CD4-positive, CD25-positive, alpha-beta regulatory T cell (primary cell): ENCODE measurements around the gene MATCAP1. TPM values are rescaled to one million over a fixed set of nuclear protein-coding genes. Genes with fewer than 3 reads are reported as not detected.

ENCODE experiments used
- ATAC-seq, 2 donors: fragments of 150-1000 bp; cut with Tn5 transposase; one replicate each; pipeline ENCODE4 v1.10.0; 2021; ENCODE audit warnings: low read depth in 2 of 2, moderate number of reproducible peaks in 2 of 2, moderate library complexity in 1 of 2
- DNase-seq, 3 donors: peaks; one replicate each; pipeline versions ENCODE4 v3.0.0 to v3.0.0-alpha.2; 2012 to 2022; ENCODE audit warnings: mixed read lengths in 1 of 3
- H3K27ac ChIP-seq: one replicate; pipeline ENCODE4 v1.7.0; 2013; ENCODE audit warnings: mild to moderate bottlenecking, low read length; ENCODE audit not compliant: insufficient read depth, poor library complexity, severe bottlenecking
- H3K27me3 ChIP-seq: one replicate; pipeline ENCODE4 v1.7.0; 2013; ENCODE audit warnings: low read length; ENCODE audit not compliant: control insufficient read depth, insufficient read depth
- H3K36me3 ChIP-seq: one replicate; pipeline ENCODE4 v1.7.0; 2013; ENCODE audit warnings: mild to moderate bottlenecking, low read length, moderate library complexity; ENCODE audit not compliant: control insufficient read depth, insufficient read depth
- H3K4me1 ChIP-seq: 2 replicates; pipeline ENCODE4 v1.7.0; 2013; ENCODE audit warnings: mild to moderate bottlenecking, low read length; ENCODE audit not compliant: insufficient read depth, control insufficient read depth, poor library complexity, severe bottlenecking
- H3K4me3 ChIP-seq: one replicate; pipeline ENCODE4 v1.7.0; 2013; ENCODE audit warnings: low read depth, mild to moderate bottlenecking, low read length, moderate library complexity
- H3K9me3 ChIP-seq, 2 experiments: 1 replicate in 1 of 2; 2 replicates in 1 of 2; pipeline ENCODE4 v1.7.0; 2013; ENCODE audit warnings: low read length in 2 of 2, mild to moderate bottlenecking in 1 of 2, moderate library complexity in 1 of 2; ENCODE audit not compliant: control insufficient read depth in 2 of 2
- H3K27ac Mint-ChIP-seq, 3 donors: one replicate each; pipeline ENCODE4 v1.8.0; 2020 to 2022; ENCODE audit warnings: mild to moderate bottlenecking in 3 of 3, mixed read lengths in 3 of 3, moderate library complexity in 2 of 3
- H3K27me3 Mint-ChIP-seq: one replicate; pipeline ENCODE4 v1.8.0; 2022; ENCODE audit warnings: mild to moderate bottlenecking, mixed read lengths
- H3K36me3 Mint-ChIP-seq: one replicate; pipeline ENCODE4 v1.8.0; 2020; ENCODE audit warnings: mixed read lengths
- H3K4me1 Mint-ChIP-seq, 4 donors: one replicate each; pipeline ENCODE4 v1.8.0; 2020 to 2022; ENCODE audit warnings: mixed read lengths in 4 of 4, mild to moderate bottlenecking in 1 of 4
- H3K4me3 Mint-ChIP-seq, 4 donors: one replicate each; pipeline ENCODE4 v1.8.0; 2020 to 2022; ENCODE audit warnings: mild to moderate bottlenecking in 4 of 4, mixed read lengths in 4 of 4, moderate library complexity in 3 of 4
- H3K9me3 Mint-ChIP-seq, 7 donors: one replicate each; pipeline ENCODE4 v1.8.0; 2020 to 2022; ENCODE audit warnings: mixed read lengths in 7 of 7, mild to moderate bottlenecking in 3 of 7, moderate library complexity in 2 of 7
- polyA plus RNA-seq, 4 donors: library from polyadenylated mRNA; unstranded; fragments of 300-500 nt; fragmentation: Illumina TruSeq; gene quantifications; one replicate each; pipeline ENCODE4 v1.2.3, GENCODE V29; 2021
- total RNA-seq: library from RNA; stranded (reverse); gene quantifications from one replicate; pipeline ENCODE4 v1.2.3, GENCODE V29; 2022

The MATCAP1 gene
- total and polyA plus RNA-seq, 5 donors from 2014 or later: 0.80 to 19.6 TPM; not detected in 3

DNA sequence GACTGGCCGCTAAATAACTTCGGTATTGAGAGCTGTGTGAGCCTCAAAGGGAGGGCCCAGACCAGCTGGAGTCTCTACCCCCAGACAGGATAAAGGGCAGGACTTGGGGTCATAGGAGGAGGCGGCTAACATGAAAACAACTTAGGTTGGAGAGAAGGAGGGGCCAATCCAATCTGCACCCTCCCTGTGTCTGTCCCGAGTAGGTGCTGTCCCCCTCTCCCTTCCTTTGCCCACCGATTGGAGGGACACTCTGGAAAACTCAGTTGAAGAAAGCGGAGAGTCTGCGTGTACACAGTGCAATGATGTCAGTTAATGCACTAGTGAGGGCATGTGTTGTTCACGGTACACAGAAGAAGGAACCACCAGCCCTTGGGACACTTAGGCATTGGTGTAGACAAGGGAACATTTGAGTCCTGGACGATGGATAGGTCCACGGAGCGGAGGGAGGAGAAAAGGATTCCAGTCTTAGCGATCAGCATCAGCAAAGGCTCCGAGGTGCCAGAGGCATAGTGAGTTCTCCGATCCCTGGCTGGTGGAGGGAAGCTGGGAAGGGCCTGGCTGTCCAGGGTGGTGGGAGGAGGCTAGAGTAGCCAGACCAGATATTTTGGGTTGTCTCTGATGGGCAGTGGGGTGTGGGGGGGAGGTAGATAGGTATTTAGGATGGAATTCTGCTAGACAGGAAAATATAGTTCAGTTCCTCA, 12.7 kb downstream of the MATCAP1 start:
- no peaks in the 10 kb centered on the region for H3K36me3 Mint-ChIP-seq
- H3K27ac ChIP-seq: no peak overlapping the region
- H3K27me3 Mint-ChIP-seq: peaks cover 80% of the 10 kb centered on the region
- H3K27me3 ChIP-seq: peaks cover 28% of the 10 kb centered on the region
- no peaks in the 10 kb centered on the region for H3K36me3 ChIP-seq
- no peak overlapping the region for H3K4me3 ChIP-seq
- H3K27ac Mint-ChIP-seq: peak overlapping the region in 1 of 3 donors; percentile 26
- peaks cover 32% of the 10 kb centered on the region for H3K4me1 ChIP-seq
- no peak for ATAC-seq
- peak overlapping the region in 1 of 4 donors; percentile 6 for H3K4me3 Mint-ChIP-seq
- peaks cover 5 to 30% (median 15%) of the 10 kb centered on the region in 4 donors for H3K4me1 Mint-ChIP-seq
- H3K9me3 ChIP-seq: no peaks in the 10 kb centered on the region
- peaks cover 0 to 2% (median 0%) of the 10 kb centered on the region in 7 donors for H3K9me3 Mint-ChIP-seq
- DNase-seq: no peak

GRCh38 chr16:67170168-67170948, 13.4 kb downstream of the MATCAP1 start, which contains the start of gene NOL3:
Gene NOL3 (plus strand): TSS chr16:67170538.
- Histone ChIP-seq H3K4me3 (no peak within 1 kb of the TSS), H3K4me1 (peaks cover 40% of the 10 kb centered on the region), H3K9me3 (no peaks in the 10 kb centered on the region), H3K27me3 (peaks cover 28% of the 10 kb centered on the region), H3K27ac (no peak within 1 kb of the TSS), H3K36me3 (no peaks in the 10 kb centered on the region)
- peak within 1 kb of the TSS; percentile 5 to 38 (median 10) for H3K4me3 Mint-ChIP-seq
- DNase-seq: peak in 1 of 3 donors; percentile 62
- peaks cover 75% of the 10 kb centered on the region for H3K27me3 Mint-ChIP-seq
- no peak for ATAC-seq
- peaks cover 5 to 31% (median 14%) of the 10 kb centered on the region in 4 donors for H3K4me1 Mint-ChIP-seq
- H3K9me3 Mint-ChIP-seq: peaks cover 0 to 2% (median 0%) of the 10 kb centered on the region in 7 donors
- peak within 1 kb of the TSS in 1 of 3 donors; percentile 26 for H3K27ac Mint-ChIP-seq
- H3K36me3 Mint-ChIP-seq: no peaks in the 10 kb centered on the region

GRCh38 chr16:67169642-67170167, 14.1 kb downstream of the MATCAP1 start:
- Mint-ChIP-seq H3K27ac (no peak overlapping the region), H3K36me3 (no peaks in the 10 kb centered on the region), H3K27me3 (peaks cover 79% of the 10 kb centered on the region), H3K4me1 (peaks cover 5 to 34% (median 15%) of the 10 kb centered on the region in 4 donors), H3K4me3 (peak overlapping the region in 3 of 4 donors; percentile 3 to 38 (median 5)), H3K9me3 (peaks cover 0 to 2% (median 0%) of the 10 kb centered on the region in 7 donors)
- no peak overlapping the region for H3K27ac ChIP-seq
- peaks cover 28% of the 10 kb centered on the region for H3K27me3 ChIP-seq
- no peaks in the 10 kb centered on the region for H3K9me3 ChIP-seq
- no peak overlapping the region for H3K4me3 ChIP-seq
- ATAC-seq: no peak
- H3K4me1 ChIP-seq: peaks cover 44% of the 10 kb centered on the region
- H3K36me3 ChIP-seq: no peaks in the 10 kb centered on the region
- DNase-seq: peak in 1 of 3 donors; percentile 44

GRCh38 chr16:67169011-67169451, 14.7 kb downstream of the MATCAP1 start:
- ATAC-seq: no peak
- peaks cover 84% of the 10 kb centered on the region for H3K27me3 Mint-ChIP-seq
- H3K4me1 ChIP-seq: peaks cover 43% of the 10 kb centered on the region

GRCh38 chr16:67167588-67167987, 16.2 kb downstream of the MATCAP1 start:
- Mint-ChIP-seq H3K9me3 (peaks cover 0 to 2% (median 0%) of the 10 kb centered on the region in 7 donors), H3K4me1 (peaks cover 0 to 30% (median 8%) of the 10 kb centered on the region in 4 donors), H3K27ac (no peak overlapping the region), H3K36me3 (no peaks in the 10 kb centered on the region), H3K4me3 (peak overlapping the region in 2 of 4 donors; percentile 5 to 68), H3K27me3 (peaks cover 78% of the 10 kb centered on the region)
- ATAC-seq (no peak), DNase-seq (no peak)
- no peak overlapping the region for H3K4me3 ChIP-seq
- peaks cover 20% of the 10 kb centered on the region for H3K27me3 ChIP-seq
- H3K9me3 ChIP-seq: no peaks in the 10 kb centered on the region
- H3K36me3 ChIP-seq: no peaks in the 10 kb centered on the region
- H3K27ac ChIP-seq: no peak overlapping the region
- peaks cover 50% of the 10 kb centered on the region for H3K4me1 ChIP-seq

More at GRCh38 chr16:67169011-67169451, 14.7 kb downstream of the MATCAP1 start:
- no peak overlapping the region for H3K27ac Mint-ChIP-seq
- H3K36me3 Mint-ChIP-seq: no peaks in the 10 kb centered on the region
- Histone ChIP-seq H3K4me3 (no peak overlapping the region), H3K36me3 (no peaks in the 10 kb centered on the region), H3K9me3 (no peaks in the 10 kb centered on the region), H3K27me3 (peaks cover 28% of the 10 kb centered on the region), H3K27ac (no peak overlapping the region)
- H3K4me3 Mint-ChIP-seq: peak overlapping the region in 1 of 4 donors; percentile 38
- no peak for DNase-seq
- H3K9me3 Mint-ChIP-seq: peaks cover 0 to 2% (median 0%) of the 10 kb centered on the region in 7 donors
- H3K4me1 Mint-ChIP-seq: peaks cover 5 to 36% (median 15%) of the 10 kb centered on the region in 4 donors

GRCh38 chr16:67166598-67167168, 17.1 kb downstream of the MATCAP1 start:
- DNase-seq: no peak
- peaks cover 4 to 37% (median 11%) of the 10 kb centered on the region in 4 donors for H3K4me1 Mint-ChIP-seq
- peak overlapping the region in 1 of 4 donors; percentile 24 for H3K4me3 Mint-ChIP-seq
- H3K36me3 Mint-ChIP-seq: no peaks in the 10 kb centered on the region
- Histone ChIP-seq H3K27ac (no peak overlapping the region), H3K4me3 (no peak overlapping the region), H3K36me3 (no peaks in the 10 kb centered on the region), H3K4me1 (peaks cover 52% of the 10 kb centered on the region), H3K27me3 (peaks cover 19% of the 10 kb centered on the region), H3K9me3 (no peaks in the 10 kb centered on the region)
- ATAC-seq: no peak
- peaks cover 80% of the 10 kb centered on the region for H3K27me3 Mint-ChIP-seq
- H3K9me3 Mint-ChIP-seq: peaks cover 0 to 2% (median 0%) of the 10 kb centered on the region in 7 donors
- peak overlapping the region in 1 of 3 donors; percentile 48 for H3K27ac Mint-ChIP-seq

DNA sequence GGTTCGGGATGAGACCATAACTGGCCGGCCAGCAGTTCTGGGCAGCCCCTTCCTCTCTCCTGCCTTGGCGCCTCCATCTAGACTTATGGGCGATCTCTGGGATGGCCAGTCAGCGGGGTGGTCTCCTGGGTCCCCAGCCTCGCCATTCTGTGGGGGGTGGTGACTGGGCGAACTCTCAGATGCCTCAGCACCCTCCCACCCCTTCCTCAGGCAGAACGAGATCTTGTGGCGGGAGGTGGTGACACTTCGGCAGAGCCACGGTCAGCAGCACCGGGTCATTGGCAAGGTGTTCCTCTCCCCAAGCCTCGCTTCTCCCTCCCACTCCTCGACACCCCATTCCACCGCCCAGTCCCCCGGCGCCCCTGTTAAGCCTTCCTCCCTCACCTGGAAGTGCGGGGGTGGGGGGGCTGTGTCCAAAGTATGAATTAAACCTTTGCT, 17.6 kb downstream of the MATCAP1 start:
- Mint-ChIP-seq H3K4me3 (peak overlapping the region in 1 of 4 donors; percentile 24), H3K36me3 (no peaks in the 10 kb centered on the region), H3K9me3 (peaks cover 0 to 2% (median 0%) of the 10 kb centered on the region in 7 donors), H3K4me1 (peaks cover 4 to 40% (median 12%) of the 10 kb centered on the region in 4 donors), H3K27ac (no peak overlapping the region), H3K27me3 (peaks cover 76% of the 10 kb centered on the region)
- Histone ChIP-seq H3K4me3 (no peak overlapping the region), H3K4me1 (peaks cover 52% of the 10 kb centered on the region), H3K9me3 (no peaks in the 10 kb centered on the region), H3K27ac (no peak overlapping the region), H3K27me3 (peaks cover 14% of the 10 kb centered on the region), H3K36me3 (no peaks in the 10 kb centered on the region)
- no peak for ATAC-seq
- no peak for DNase-seq
